HepG2 (cell line): ENCODE data around the gene APOA1. TPM values are rescaled to one million over a fixed set of nuclear protein-coding genes. Genes with fewer than 3 reads are reported as not detected.
A peak's percentile ranks its signal among the peaks of the same experiment; 100 is the strongest.

ENCODE experiments used
- EHMT2 ChIP-seq: fragments of 200-600 bp; sonication (generic); IDR thresholded peaks from 2 replicates; pipeline ENCODE4 v1.7.0; 2017; ENCODE audit warnings: antibody characterized with exemption, low read depth, low read length, borderline replicate concordance
- HIVEP1 ChIP-seq: sonication (generic); formaldehyde crosslinking; IDR thresholded peaks from 2 replicates; pipeline ENCODE4 v1.4.0; 2020; ENCODE audit warnings: mild to moderate bottlenecking, missing genetic modification reagents
- HNRNPH1 ChIP-seq: fragments of 200-400 bp; formaldehyde crosslinking; optimal IDR thresholded peaks from 2 replicates; pipeline ENCODE3; 2017; ENCODE audit warnings: mild to moderate bottlenecking, low read depth, low read length
- POLR2AphosphoS5 ChIP-seq: IDR thresholded peaks from 2 replicates; pipeline ENCODE4 v1.6.1; 2012; ENCODE audit warnings: low read depth, low read length
- ZNF101 ChIP-seq: sonication (generic); formaldehyde crosslinking; IDR thresholded peaks from 2 replicates; pipeline ENCODE4 v1.4.0; 2020; ENCODE audit warnings: mild to moderate bottlenecking, low read depth, missing genetic modification reagents, borderline replicate concordance
- ZNF317 ChIP-seq: sonication (generic); formaldehyde crosslinking; IDR thresholded peaks from 2 replicates; pipeline ENCODE4 v1.5.0; 2020; ENCODE audit warnings: mild to moderate bottlenecking, missing genetic modification reagents
- ZNF652 ChIP-seq: IDR thresholded peaks from 2 replicates; pipeline ENCODE4 v1.6.1; 2016; ENCODE audit warnings: low read depth, borderline replicate concordance
- ZNF709 ChIP-seq: sonication (generic); formaldehyde crosslinking; IDR thresholded peaks from 2 replicates; pipeline ENCODE4 v1.5.0; 2020; ENCODE audit warnings: mild to moderate bottlenecking, missing genetic modification reagents
- polyA plus RNA-seq, 8 experiments: library from polyadenylated mRNA; depleted of rRNA in 3 of 8; stranded (reverse) in 7 of 8; unstranded in 1 of 8; fragments of >200 nt; fragmentation: Illumina TruSeq in 4 of 8; extraction: Trizol in 4 of 8; gene quantifications; 2 replicates each; pipeline versions ENCODE4 v1.2.1 to v1.2.3, GENCODE V29; 2011 to 2016; ENCODE audit warnings: low read depth in 4 of 8, missing spikeins in 1 of 8, mixed read lengths in 1 of 8; ENCODE audit not compliant: insufficient read depth in 1 of 8
- total RNA-seq, 5 experiments: library from RNA; depleted of rRNA; stranded (reverse); fragments of >200 nt; fragmentation: Illumina TruSeq; extraction: Trizol; gene quantifications; 2 replicates each; pipeline ENCODE4 v1.2.3, GENCODE V29; 2016; ENCODE audit warnings: low read depth in 1 of 5
- TF ChIP-seq, protein P1 (sequence below): sonication (generic); formaldehyde crosslinking; IDR thresholded peaks from 2 replicates; pipeline ENCODE4 v1.4.0; 2020; ENCODE audit warnings: missing genetic modification reagents
- TF ChIP-seq, protein P2 (sequence below): sonication (generic); formaldehyde crosslinking; IDR thresholded peaks from 2 replicates; pipeline ENCODE4 v1.4.0; 2020; ENCODE audit warnings: missing genetic modification reagents, borderline replicate concordance
- TF ChIP-seq, protein P3 (sequence below): sonication (generic); formaldehyde crosslinking; IDR thresholded peaks from 2 replicates; pipeline ENCODE4 v1.4.0; 2020; ENCODE audit warnings: missing genetic modification reagents, borderline replicate concordance
- TF ChIP-seq, protein P4 (sequence below): sonication (generic); formaldehyde crosslinking; IDR thresholded peaks from 2 replicates; pipeline ENCODE4 v1.4.0; 2020; ENCODE audit warnings: missing genetic modification reagents
- TF ChIP-seq, protein P5 (sequence below): sonication (generic); formaldehyde crosslinking; IDR thresholded peaks from 2 replicates; pipeline ENCODE4 v1.5.0; 2020; ENCODE audit warnings: mild to moderate bottlenecking, missing genetic modification reagents, borderline replicate concordance
- TF ChIP-seq, protein P6 (sequence below): sonication (generic); formaldehyde crosslinking; IDR thresholded peaks from 2 replicates; pipeline ENCODE4 v1.5.0; 2020; ENCODE audit warnings: mild to moderate bottlenecking, low read depth, missing genetic modification reagents, borderline replicate concordance

The APOA1 gene
- total and polyA plus RNA-seq, 2 of the 13 experiments (the other 11 are each of a cell fraction or from before 2014, with no cell fraction given): 1,973 to 5,485 TPM

DNA sequence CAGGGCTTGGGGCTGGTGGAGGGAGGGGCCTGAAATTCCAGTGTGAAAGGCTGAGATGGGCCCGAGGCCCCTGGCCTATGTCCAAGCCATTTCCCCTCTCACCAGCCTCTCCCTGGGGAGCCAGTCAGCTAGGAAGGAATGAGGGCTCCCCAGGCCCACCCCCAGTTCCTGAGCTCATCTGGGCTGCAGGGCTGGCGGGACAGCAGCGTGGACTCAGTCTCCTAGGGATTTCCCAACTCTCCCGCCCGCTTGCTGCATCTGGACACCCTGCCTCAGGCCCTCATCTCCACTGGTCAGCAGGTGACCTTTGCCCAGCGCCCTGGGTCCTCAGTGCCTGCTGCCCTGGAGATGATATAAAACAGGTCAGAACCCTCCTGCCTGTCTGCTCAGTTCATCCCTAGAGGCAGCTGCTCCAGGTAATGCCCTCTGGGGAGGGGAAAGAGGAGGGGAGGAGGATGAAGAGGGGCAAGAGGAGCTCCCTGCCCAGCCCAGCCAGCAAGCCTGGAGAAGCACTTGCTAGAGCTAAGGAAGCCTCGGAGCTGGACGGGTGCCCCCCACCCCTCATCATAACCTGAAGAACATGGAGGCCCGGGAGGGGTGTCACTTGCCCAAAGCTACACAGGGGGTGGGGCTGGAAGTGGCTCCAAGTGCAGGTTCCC lies 7.8 kb downstream of the APOA1 start, which contains the start of gene APOC3 (continued):
- TF ChIP-seq, protein P1, sequence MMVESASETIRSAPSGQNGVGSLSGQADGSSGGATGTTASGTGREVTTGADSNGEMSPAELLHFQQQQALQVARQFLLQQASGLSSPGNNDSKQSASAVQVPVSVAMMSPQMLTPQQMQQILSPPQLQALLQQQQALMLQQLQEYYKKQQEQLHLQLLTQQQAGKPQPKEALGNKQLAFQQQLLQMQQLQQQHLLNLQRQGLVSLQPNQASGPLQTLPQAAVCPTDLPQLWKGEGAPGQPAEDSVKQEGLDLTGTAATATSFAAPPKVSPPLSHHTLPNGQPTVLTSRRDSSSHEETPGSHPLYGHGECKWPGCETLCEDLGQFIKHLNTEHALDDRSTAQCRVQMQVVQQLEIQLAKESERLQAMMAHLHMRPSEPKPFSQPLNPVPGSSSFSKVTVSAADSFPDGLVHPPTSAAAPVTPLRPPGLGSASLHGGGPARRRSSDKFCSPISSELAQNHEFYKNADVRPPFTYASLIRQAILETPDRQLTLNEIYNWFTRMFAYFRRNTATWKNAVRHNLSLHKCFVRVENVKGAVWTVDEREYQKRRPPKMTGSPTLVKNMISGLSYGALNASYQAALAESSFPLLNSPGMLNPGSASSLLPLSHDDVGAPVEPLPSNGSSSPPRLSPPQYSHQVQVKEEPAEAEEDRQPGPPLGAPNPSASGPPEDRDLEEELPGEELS (CRISPR knock-in tag): peak; percentile 45; the same call in 1 of the 2 replicates
- peak; percentile 35 for TF ChIP-seq HNRNPH1
- TF ChIP-seq, protein P2, sequence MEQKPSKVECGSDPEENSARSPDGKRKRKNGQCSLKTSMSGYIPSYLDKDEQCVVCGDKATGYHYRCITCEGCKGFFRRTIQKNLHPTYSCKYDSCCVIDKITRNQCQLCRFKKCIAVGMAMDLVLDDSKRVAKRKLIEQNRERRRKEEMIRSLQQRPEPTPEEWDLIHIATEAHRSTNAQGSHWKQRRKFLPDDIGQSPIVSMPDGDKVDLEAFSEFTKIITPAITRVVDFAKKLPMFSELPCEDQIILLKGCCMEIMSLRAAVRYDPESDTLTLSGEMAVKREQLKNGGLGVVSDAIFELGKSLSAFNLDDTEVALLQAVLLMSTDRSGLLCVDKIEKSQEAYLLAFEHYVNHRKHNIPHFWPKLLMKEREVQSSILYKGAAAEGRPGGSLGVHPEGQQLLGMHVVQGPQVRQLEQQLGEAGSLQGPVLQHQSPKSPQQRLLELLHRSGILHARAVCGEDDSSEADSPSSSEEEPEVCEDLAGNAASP (CRISPR knock-in tag): peak; percentile 64; the same call in 1 of the 2 replicates
- TF ChIP-seq, protein P3, sequence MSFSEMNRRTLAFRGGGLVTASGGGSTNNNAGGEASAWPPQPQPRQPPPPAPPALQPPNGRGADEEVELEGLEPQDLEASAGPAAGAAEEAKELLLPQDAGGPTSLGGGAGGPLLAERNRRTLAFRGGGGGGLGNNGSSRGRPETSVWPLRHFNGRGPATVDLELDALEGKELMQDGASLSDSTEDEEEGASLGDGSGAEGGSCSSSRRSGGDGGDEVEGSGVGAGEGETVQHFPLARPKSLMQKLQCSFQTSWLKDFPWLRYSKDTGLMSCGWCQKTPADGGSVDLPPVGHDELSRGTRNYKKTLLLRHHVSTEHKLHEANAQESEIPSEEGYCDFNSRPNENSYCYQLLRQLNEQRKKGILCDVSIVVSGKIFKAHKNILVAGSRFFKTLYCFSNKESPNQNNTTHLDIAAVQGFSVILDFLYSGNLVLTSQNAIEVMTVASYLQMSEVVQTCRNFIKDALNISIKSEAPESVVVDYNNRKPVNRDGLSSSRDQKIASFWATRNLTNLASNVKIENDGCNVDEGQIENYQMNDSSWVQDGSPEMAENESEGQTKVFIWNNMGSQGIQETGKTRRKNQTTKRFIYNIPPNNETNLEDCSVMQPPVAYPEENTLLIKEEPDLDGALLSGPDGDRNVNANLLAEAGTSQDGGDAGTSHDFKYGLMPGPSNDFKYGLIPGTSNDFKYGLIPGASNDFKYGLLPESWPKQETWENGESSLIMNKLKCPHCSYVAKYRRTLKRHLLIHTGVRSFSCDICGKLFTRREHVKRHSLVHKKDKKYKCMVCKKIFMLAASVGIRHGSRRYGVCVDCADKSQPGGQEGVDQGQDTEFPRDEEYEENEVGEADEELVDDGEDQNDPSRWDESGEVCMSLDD: peak; percentile 84
- TF ChIP-seq, protein P4, sequence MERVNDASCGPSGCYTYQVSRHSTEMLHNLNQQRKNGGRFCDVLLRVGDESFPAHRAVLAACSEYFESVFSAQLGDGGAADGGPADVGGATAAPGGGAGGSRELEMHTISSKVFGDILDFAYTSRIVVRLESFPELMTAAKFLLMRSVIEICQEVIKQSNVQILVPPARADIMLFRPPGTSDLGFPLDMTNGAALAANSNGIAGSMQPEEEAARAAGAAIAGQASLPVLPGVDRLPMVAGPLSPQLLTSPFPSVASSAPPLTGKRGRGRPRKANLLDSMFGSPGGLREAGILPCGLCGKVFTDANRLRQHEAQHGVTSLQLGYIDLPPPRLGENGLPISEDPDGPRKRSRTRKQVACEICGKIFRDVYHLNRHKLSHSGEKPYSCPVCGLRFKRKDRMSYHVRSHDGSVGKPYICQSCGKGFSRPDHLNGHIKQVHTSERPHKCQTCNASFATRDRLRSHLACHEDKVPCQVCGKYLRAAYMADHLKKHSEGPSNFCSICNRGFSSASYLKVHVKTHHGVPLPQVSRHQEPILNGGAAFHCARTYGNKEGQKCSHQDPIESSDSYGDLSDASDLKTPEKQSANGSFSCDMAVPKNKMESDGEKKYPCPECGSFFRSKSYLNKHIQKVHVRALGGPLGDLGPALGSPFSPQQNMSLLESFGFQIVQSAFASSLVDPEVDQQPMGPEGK (CRISPR knock-in tag): peak; percentile 91
- TF ChIP-seq POLR2AphosphoS5: peak; percentile 98
- TF ChIP-seq ZNF709: peak; percentile 17; the same call in 1 of the 2 replicates
- TF ChIP-seq HIVEP1 (CRISPR knock-in tag): peak; percentile 85; the same call in 1 of the 2 replicates
- TF ChIP-seq EHMT2: no peak
- TF ChIP-seq ZNF101 (CRISPR knock-in tag): peak; percentile 85; the same call in 1 of the 2 replicates
- TF ChIP-seq, protein P5, sequence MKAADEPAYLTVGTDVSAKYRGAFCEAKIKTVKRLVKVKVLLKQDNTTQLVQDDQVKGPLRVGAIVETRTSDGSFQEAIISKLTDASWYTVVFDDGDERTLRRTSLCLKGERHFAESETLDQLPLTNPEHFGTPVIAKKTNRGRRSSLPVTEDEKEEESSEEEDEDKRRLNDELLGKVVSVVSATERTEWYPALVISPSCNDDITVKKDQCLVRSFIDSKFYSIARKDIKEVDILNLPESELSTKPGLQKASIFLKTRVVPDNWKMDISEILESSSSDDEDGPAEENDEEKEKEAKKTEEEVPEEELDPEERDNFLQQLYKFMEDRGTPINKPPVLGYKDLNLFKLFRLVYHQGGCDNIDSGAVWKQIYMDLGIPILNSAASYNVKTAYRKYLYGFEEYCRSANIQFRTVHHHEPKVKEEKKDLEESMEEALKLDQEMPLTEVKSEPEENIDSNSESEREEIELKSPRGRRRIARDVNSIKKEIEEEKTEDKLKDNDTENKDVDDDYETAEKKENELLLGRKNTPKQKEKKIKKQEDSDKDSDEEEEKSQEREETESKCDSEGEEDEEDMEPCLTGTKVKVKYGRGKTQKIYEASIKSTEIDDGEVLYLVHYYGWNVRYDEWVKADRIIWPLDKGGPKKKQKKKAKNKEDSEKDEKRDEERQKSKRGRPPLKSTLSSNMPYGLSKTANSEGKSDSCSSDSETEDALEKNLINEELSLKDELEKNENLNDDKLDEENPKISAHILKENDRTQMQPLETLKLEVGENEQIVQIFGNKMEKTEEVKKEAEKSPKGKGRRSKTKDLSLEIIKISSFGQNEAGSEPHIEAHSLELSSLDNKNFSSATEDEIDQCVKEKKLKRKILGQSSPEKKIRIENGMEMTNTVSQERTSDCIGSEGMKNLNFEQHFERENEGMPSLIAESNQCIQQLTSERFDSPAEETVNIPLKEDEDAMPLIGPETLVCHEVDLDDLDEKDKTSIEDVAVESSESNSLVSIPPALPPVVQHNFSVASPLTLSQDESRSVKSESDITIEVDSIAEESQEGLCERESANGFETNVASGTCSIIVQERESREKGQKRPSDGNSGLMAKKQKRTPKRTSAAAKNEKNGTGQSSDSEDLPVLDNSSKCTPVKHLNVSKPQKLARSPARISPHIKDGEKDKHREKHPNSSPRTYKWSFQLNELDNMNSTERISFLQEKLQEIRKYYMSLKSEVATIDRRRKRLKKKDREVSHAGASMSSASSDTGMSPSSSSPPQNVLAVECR (CRISPR knock-in tag): peak; percentile 60
- peak; percentile 81 for TF ChIP-seq ZNF317 (CRISPR knock-in tag)
- TF ChIP-seq, protein P6, sequence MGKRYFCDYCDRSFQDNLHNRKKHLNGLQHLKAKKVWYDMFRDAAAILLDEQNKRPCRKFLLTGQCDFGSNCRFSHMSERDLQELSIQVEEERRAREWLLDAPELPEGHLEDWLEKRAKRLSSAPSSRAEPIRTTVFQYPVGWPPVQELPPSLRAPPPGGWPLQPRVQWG (CRISPR knock-in tag): no peak
- 0 out of 2 replicates have a peak, but pooled peaks have one; percentile 16 for TF ChIP-seq ZNF652
